ENCODE data around the gene KRT82. TPM values are rescaled to one million over a fixed set of nuclear protein-coding genes. Genes with fewer than 3 reads are reported as not detected.

KRT82 gene
- total RNA-seq, 3 donors from 2014 or later: not detected

DNA sequence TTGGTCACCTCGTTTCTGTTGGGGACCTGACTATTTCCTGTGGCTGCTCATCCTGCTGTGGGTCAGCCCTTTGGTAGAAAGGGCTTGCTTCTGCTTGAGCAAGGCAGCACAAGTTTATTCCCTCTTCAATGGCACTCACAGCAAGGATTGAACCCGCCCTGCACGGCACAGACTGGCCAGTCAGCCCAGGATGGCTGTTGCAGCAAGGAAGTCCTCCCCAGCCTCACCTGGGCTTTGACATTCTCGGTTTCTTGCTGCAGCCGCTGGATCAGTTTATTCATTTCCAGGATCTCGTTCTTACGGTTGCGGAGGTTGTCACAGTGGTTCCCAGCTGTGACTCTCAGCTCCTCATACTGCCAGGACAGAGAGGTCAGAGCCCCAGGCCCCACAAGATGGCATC, 9.5 kb downstream of the KRT82 start:
- Histone ChIP-seq H3K27ac (no peak overlapping the region), H3K9me3 (no peaks in the 10 kb centered on the region), H3K36me3 (no peaks in the 10 kb centered on the region), H3K4me1 (peaks cover 0 to 3% of the 10 kb centered on the region in 2 donors), H3K27me3 (peaks cover 0 to 3% of the 10 kb centered on the region in 2 donors), H3K4me3 (no peak overlapping the region)
- intact Hi-C loops (cut with DNase I; ENCODE audit: low total_unique reads): no loop called here
- TF ChIP-seq POLR2A (IDR thresholded peaks at IDR 0.05): no peak
- no peak for TF ChIP-seq CTCF (IDR thresholded peaks at IDR 0.05)
- TF ChIP-seq POLR2AphosphoS5 (IDR thresholded peaks at IDR 0.05): no peak
- DNase-seq (ENCODE audit: low spot score in 2 of 2): no peak

DNA sequence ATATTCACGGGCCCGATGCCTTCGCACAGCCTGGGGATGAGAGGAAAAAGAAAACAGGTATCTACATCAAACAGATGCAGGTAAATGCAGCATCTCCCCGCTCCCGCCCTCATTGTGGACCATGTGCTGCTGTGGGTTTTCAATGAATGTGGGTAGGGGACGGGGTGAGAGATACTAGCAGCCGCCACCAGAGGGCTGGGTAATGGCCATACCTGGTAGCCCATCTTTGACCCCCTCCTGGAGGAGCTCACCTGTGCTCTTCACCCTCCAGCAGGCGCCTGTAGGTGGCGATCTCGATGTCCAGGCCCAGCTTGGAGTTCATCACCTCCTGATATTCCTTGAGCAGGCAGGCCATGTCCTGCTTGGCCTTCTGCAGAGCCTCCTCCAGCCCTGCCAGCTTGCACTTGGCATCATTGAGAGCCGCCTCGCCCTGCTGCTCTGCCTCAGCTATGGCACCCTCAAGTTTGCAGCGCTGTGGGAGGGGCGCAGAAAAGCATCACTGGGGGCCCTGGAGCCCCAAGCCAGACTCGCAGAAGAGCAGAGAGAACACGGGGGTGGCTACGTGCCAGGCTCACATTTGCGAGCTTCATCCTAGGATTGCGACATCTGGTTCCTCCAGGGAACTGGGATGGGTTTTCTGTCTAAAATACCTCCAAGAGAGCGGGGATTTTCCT, 10.2 kb downstream of the KRT82 start:
- H3K9me3 ChIP-seq: no peaks in the 10 kb centered on the region
- DNase-seq (ENCODE audit: low spot score in 2 of 2): no peak
- H3K4me1 ChIP-seq: peaks cover 0 to 3% of the 10 kb centered on the region in 2 donors
- H3K27ac ChIP-seq: no peak overlapping the region
- H3K36me3 ChIP-seq: no peaks in the 10 kb centered on the region
- intact Hi-C loops (cut with DNase I; ENCODE audit: low total_unique reads): no loop called here
- H3K4me3 ChIP-seq: no peak overlapping the region
- TF ChIP-seq CTCF (IDR thresholded peaks at IDR 0.05): peak in 1 of 3 donors; percentile 50
- no peak for TF ChIP-seq POLR2AphosphoS5 (IDR thresholded peaks at IDR 0.05)
- peaks cover 0 to 3% of the 10 kb centered on the region in 2 donors for H3K27me3 ChIP-seq

GRCh38 chr12:52394836-52395405, 11.2 kb downstream of the KRT82 start:
- intact Hi-C loops (cut with DNase I; ENCODE audit: low total_unique reads): no loop called here
- DNase-seq (ENCODE audit: low spot score in 2 of 2): no peak

DNA sequence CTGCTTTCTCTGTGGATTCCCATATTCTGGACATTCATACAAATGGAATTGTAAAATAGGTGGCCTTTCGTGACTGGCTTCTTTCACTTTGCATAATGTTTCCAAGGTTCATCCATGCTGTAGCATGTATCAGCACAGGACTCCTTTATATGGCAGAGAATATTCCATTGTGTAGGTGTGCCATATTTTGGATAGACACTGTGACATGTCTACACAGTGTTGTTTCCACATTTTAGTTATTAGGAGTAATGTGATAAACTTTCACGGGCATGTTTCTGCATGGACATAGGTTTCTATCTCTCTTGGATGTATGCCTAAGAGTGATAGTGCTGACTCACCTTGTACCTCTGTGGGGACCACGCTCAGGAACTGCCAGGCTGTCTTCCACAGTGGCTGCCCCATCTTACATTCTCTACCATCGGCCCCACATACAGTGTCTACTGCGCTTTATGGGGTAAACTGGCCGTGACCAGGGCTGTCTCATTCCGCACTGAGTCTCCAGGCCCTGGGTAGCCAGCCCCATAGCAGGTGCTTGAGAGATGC, 13.6 kb downstream of the KRT82 start:
- peak overlapping the region in 1 of 2 donors; percentile 29 for H3K27ac ChIP-seq
- no peaks in the 10 kb centered on the region for H3K9me3 ChIP-seq
- no peak for DNase-seq (ENCODE audit: low spot score in 2 of 2)
- no peaks in the 10 kb centered on the region for H3K36me3 ChIP-seq
- H3K4me3 ChIP-seq: no peak overlapping the region
- TF ChIP-seq POLR2AphosphoS5 (IDR thresholded peaks at IDR 0.05) (no peak), POLR2A (IDR thresholded peaks at IDR 0.05) (no peak), CTCF (IDR thresholded peaks at IDR 0.05) (no peak)
- intact Hi-C loops (cut with DNase I; ENCODE audit: low total_unique reads): no loop called here
- peaks cover 0 to 3% of the 10 kb centered on the region in 2 donors for H3K4me1 ChIP-seq
- no peaks in the 10 kb centered on the region for H3K27me3 ChIP-seq

More at GRCh38 chr12:52394836-52395405, 11.2 kb downstream of the KRT82 start:
- H3K27me3 ChIP-seq: peaks cover 0 to 3% of the 10 kb centered on the region in 2 donors
- H3K4me3 ChIP-seq: no peak overlapping the region
- no peak for TF ChIP-seq CTCF (IDR thresholded peaks at IDR 0.05)
- no peak for TF ChIP-seq POLR2A (IDR thresholded peaks at IDR 0.05)
- no peak for TF ChIP-seq POLR2AphosphoS5 (IDR thresholded peaks at IDR 0.05)
- H3K9me3 ChIP-seq: no peaks in the 10 kb centered on the region
- no peaks in the 10 kb centered on the region for H3K36me3 ChIP-seq
- H3K4me1 ChIP-seq: peaks cover 0 to 3% of the 10 kb centered on the region in 2 donors
- H3K27ac ChIP-seq: no peak overlapping the region

GRCh38 chr12:52391618-52392002, 14.5 kb downstream of the KRT82 start:
- peak in 1 of 2 donors; percentile 35 for DNase-seq (ENCODE audit: low spot score in 2 of 2)
- no peak overlapping the region for H3K4me3 ChIP-seq
- no peaks in the 10 kb centered on the region for H3K9me3 ChIP-seq
- H3K36me3 ChIP-seq: no peaks in the 10 kb centered on the region
- H3K27me3 ChIP-seq: no peaks in the 10 kb centered on the region
- peaks cover 0 to 3% of the 10 kb centered on the region in 2 donors for H3K4me1 ChIP-seq
- peak overlapping the region; percentile 21 to 81 for H3K27ac ChIP-seq
- no peak for TF ChIP-seq POLR2AphosphoS5 (IDR thresholded peaks at IDR 0.05)
- no peak for TF ChIP-seq POLR2A (IDR thresholded peaks at IDR 0.05)
- TF ChIP-seq CTCF (IDR thresholded peaks at IDR 0.05): no peak
- intact Hi-C loops (cut with DNase I; ENCODE audit: low total_unique reads): no loop called here
